Parathyroid adenoma (tissue), 2 donors: ENCODE results near the gene CRB1.
"Not testable (repeated sequence)": the region's sequence is repeated elsewhere in the genome, so short reads cannot be mapped to it uniquely, and the experiment has no call there.

Experiments
- H2AFZ ChIP-seq: fragments of 300-600 bp; sonication (generic); one replicate; pipeline ENCODE4 v1.7.0; 2017; ENCODE audit warnings: antibody characterized with exemption, mild to moderate bottlenecking
- H3K27ac ChIP-seq: fragments of 300-600 bp; sonication (generic); one replicate; pipeline ENCODE4 v1.7.0; 2017
- H3K27me3 ChIP-seq: fragments of 300-600 bp; sonication (generic); one replicate; pipeline ENCODE4 v1.7.0; 2017; ENCODE audit warnings: low read length; ENCODE audit not compliant: control insufficient read depth, insufficient read depth
- H3K36me3 ChIP-seq: fragments of 300-600 bp; sonication (generic); one replicate; pipeline ENCODE4 v1.7.0; 2017; ENCODE audit warnings: low read length; ENCODE audit not compliant: control insufficient read depth, insufficient read depth
- H3K4me1 ChIP-seq: fragments of 300-600 bp; sonication (generic); one replicate; pipeline ENCODE4 v1.7.0; 2017; ENCODE audit warnings: control low read depth
- H3K4me2 ChIP-seq: fragments of 300-600 bp; sonication (generic); one replicate; pipeline ENCODE4 v1.7.0; 2017; ENCODE audit warnings: low read length
- H3K4me3 ChIP-seq: fragments of 300-600 bp; sonication (generic); one replicate; pipeline ENCODE4 v1.7.0; 2017; ENCODE audit warnings: low read depth, low read length
- H3K79me2 ChIP-seq: fragments of 300-600 bp; sonication (generic); one replicate; pipeline ENCODE4 v1.7.0; 2017; ENCODE audit warnings: control low read depth
- H3K9ac ChIP-seq: fragments of 300-600 bp; sonication (generic); one replicate; pipeline ENCODE4 v1.7.0; 2017; ENCODE audit warnings: mild to moderate bottlenecking
- H3K9me3 ChIP-seq: fragments of 300-600 bp; sonication (generic); one replicate; pipeline ENCODE4 v1.7.0; 2017; ENCODE audit warnings: low read length; ENCODE audit not compliant: control insufficient read depth
- TF ChIP-seq, protein P1 (sequence below): fragments of 300-600 bp; sonication (generic); IDR thresholded peaks from one replicate; pipeline ENCODE4 v1.7.0; 2017; ENCODE audit warnings: antibody characterized with exemption, mild to moderate bottlenecking
- donor health status: primary hyperparathyroidism.

CRB1 gene

DNA sequence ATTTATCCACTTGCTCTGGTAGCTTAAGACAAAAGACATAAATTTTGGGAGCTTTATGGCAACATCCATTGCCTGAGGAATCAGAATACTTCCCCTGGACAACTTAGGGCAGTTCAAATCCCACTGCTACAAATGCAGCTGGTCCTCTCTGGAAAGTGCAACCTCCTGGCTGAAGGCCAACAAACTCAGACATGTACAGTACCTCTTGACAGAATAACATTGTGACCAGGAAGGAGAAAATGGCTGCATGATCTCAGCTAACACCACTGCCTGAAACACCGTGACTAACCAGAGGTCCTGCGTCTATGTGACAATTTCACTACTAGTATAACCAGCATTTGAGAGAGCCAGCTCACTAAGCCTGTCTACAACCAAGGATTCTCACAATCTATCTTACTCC, 218.9 kb downstream of the CRB1 start:
- Histone ChIP-seq H3K79me2 (no peaks in the 10 kb centered on the region), H2AFZ (no peak overlapping the region), H3K27ac (no peak overlapping the region), H3K27me3 (no peaks in the 10 kb centered on the region), H3K4me2 (no peak overlapping the region), H3K9me3 (peaks cover 6% of the 10 kb centered on the region), H3K4me3 (no peak overlapping the region), H3K9ac (no peak overlapping the region), H3K36me3 (no peaks in the 10 kb centered on the region), H3K4me1 (no peaks in the 10 kb centered on the region)
- TF ChIP-seq, protein P1, sequence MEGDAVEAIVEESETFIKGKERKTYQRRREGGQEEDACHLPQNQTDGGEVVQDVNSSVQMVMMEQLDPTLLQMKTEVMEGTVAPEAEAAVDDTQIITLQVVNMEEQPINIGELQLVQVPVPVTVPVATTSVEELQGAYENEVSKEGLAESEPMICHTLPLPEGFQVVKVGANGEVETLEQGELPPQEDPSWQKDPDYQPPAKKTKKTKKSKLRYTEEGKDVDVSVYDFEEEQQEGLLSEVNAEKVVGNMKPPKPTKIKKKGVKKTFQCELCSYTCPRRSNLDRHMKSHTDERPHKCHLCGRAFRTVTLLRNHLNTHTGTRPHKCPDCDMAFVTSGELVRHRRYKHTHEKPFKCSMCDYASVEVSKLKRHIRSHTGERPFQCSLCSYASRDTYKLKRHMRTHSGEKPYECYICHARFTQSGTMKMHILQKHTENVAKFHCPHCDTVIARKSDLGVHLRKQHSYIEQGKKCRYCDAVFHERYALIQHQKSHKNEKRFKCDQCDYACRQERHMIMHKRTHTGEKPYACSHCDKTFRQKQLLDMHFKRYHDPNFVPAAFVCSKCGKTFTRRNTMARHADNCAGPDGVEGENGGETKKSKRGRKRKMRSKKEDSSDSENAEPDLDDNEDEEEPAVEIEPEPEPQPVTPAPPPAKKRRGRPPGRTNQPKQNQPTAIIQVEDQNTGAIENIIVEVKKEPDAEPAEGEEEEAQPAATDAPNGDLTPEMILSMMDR = no peak

DNA sequence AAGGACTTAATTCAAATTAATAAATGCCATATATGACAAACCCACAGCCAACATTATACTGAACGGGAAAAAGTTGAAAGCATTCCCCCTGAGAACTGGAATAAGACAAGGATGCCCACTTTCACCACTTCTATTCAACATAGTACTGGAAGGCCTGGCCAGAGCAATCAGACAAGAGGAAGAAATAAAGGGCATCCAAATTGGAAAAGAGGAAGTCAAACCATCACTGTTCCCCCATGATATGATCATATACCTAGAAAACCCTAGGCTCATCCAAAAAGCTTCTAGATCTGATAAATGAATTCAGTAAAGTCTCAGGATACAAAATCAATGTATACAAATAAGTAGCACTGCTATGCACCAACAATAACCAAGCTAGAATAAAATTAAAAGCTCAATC, 223.5 kb downstream of the CRB1 start:
- not testable (repeated sequence) for H2AFZ ChIP-seq

DNA sequence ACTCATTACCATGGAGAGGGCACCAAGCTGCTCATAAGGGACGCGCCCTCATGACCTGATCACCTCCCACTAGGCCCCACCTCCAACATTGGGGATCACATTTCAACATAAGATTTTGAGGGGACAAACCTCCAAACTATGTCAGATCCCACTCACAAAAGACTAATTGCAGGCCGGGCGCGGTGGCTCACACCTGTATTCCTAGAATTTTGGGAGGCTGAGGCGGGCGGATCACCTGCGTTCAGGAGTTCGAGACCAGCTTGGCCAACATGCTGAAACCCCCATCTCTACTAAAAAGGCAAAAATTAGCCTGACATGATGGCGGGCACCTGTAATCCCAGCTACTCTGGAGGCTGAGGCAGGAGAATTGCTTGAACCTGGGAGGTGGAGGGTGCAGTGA, 228.7 kb downstream of the CRB1 start:
- no peaks in the 10 kb centered on the region for H3K4me1 ChIP-seq
- H3K4me2 ChIP-seq = no peak overlapping the region
- no peak overlapping the region for H3K9ac ChIP-seq
- no peaks in the 10 kb centered on the region for H3K9me3 ChIP-seq
- no peak overlapping the region for H2AFZ ChIP-seq
- H3K36me3 ChIP-seq = no peaks in the 10 kb centered on the region
- no peak overlapping the region for H3K27ac ChIP-seq
- H3K79me2 ChIP-seq = no peaks in the 10 kb centered on the region
- no peaks in the 10 kb centered on the region for H3K27me3 ChIP-seq
- TF ChIP-seq, protein P1 = no peak
- no peak overlapping the region for H3K4me3 ChIP-seq

More for the DNA sequence above, 223.5 kb downstream of the CRB1 start:
- H3K4me1 ChIP-seq, H3K36me3 ChIP-seq, H3K27ac ChIP-seq, H3K27me3 ChIP-seq, H3K9me3 ChIP-seq, H3K9ac ChIP-seq, H3K4me3 ChIP-seq, H3K4me2 ChIP-seq, H3K79me2 ChIP-seq: not testable (repeated sequence)

DNA sequence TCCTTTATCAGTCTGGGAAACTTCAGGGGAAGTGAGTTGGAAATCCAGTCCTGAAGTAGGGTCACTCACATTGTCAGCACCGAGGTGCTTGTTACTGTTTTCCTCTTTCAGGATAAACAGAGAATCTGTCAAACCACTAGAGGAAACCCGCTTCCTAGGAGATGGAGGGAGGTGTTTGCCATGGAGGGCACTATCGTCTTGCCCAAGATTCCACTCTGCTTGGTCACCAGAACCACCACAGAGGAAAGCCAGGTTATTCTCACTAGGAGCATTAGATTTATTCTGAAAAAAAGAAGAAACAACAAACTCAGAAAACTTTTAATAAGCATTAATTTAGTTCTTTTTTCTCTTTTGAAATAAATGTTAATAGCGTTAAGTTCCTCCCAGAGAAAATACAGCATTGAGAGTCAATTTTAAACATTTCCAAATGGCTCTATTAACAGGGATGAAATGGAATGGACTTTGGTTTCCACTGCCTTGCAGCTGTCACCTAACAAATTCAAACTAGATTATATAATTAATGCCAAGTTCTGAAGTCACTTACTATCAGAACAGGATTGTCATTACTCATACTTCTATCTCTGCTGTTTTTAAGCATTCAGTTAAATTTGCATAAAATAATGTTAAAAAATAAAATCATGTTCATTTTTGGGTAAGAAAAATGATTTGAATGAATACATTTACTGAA, 242.8 kb downstream of the CRB1 start:
- Histone ChIP-seq H3K79me2 (no peaks in the 10 kb centered on the region), H3K36me3 (no peaks in the 10 kb centered on the region), H3K9me3 (no peaks in the 10 kb centered on the region), H2AFZ (no peak overlapping the region), H3K4me3 (no peak overlapping the region), H3K4me1 (no peaks in the 10 kb centered on the region), H3K27me3 (no peaks in the 10 kb centered on the region), H3K9ac (no peak overlapping the region), H3K27ac (no peak overlapping the region), H3K4me2 (no peak overlapping the region)
- TF ChIP-seq, protein P1 = no peak

DNA sequence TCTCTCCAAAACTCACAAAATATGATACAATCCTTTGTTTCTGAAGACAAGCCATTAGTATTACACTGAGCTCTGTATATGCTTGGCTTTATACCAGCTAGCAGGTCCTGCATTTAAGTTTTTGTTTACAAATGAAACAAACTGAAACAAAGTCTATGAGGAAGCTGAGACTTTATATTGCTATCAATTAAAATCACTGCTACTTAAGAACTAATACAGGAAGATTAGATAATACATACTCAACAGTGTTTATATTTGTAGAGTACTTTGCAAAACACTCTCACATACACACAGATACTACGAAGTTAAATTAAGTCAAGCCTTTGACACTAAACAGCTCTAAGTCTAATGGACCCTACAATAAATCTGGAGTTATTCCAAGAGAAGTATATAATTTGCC, 247.4 kb downstream of the CRB1 start:
- H3K9me3 ChIP-seq = no peaks in the 10 kb centered on the region
- TF ChIP-seq, protein P1 = no peak

More for the DNA sequence above, 247.4 kb downstream of the CRB1 start:
- H3K4me3 ChIP-seq = no peak overlapping the region
- no peak overlapping the region for H3K9ac ChIP-seq
- H2AFZ ChIP-seq = no peak overlapping the region
- H3K27ac ChIP-seq = no peak overlapping the region
- no peaks in the 10 kb centered on the region for H3K79me2 ChIP-seq
- no peak overlapping the region for H3K4me2 ChIP-seq
- H3K36me3 ChIP-seq = no peaks in the 10 kb centered on the region
- H3K4me1 ChIP-seq = no peaks in the 10 kb centered on the region
- H3K27me3 ChIP-seq = no peaks in the 10 kb centered on the region
